ENCODE measurements around the gene PAX5.

PAX5 gene

GRCh38 chr9:37042421-37042820 lies 8.4 kb upstream of the PAX5 start:
- no peak overlapping the region for H3K4me3 ChIP-seq (ENCODE audit: severe bottlenecking)
- TF ChIP-seq CTCF (IDR thresholded peaks at IDR 0.05; ENCODE audit: poor library complexity, severe bottlenecking) = no peak
- H3K27me3 ChIP-seq (ENCODE audit: insufficient read depth, poor library complexity, severe bottlenecking) = peaks cover 84% of the 10 kb centered on the region
- no peaks in the 10 kb centered on the region for H3K9me3 ChIP-seq (ENCODE audit: severe bottlenecking)
- H3K4me1 ChIP-seq (ENCODE audit: insufficient read depth, poor library complexity, severe bottlenecking) = peaks cover under 1% of the 10 kb centered on the region
- no peaks in the 10 kb centered on the region for H3K36me3 ChIP-seq (ENCODE audit: low read depth)
- no peak overlapping the region for H3K27ac ChIP-seq (ENCODE audit: poor library complexity, severe bottlenecking)
- no peak for ATAC-seq (ENCODE audit: low read depth)
- DNase-seq (ENCODE audit: low spot score) = no peak

- H3K27me3 ChIP-seq (ENCODE audit: insufficient read depth, poor library complexity, severe bottlenecking) = peaks cover 86% of the 10 kb centered on the region
- H3K4me1 ChIP-seq (ENCODE audit: insufficient read depth, poor library complexity, severe bottlenecking) = peaks cover 7% of the 10 kb centered on the region
- H3K9me3 ChIP-seq (ENCODE audit: severe bottlenecking) = no peaks in the 10 kb centered on the region
- no peaks in the 10 kb centered on the region for H3K36me3 ChIP-seq (ENCODE audit: low read depth)
- DNase-seq (ENCODE audit: low spot score) (no peak), ATAC-seq (ENCODE audit: low read depth) (no peak)
- H3K27ac ChIP-seq (ENCODE audit: poor library complexity, severe bottlenecking) = no peak overlapping the region
- no peak overlapping the region for H3K4me3 ChIP-seq (ENCODE audit: severe bottlenecking)
- no peak for TF ChIP-seq CTCF (IDR thresholded peaks at IDR 0.05; ENCODE audit: poor library complexity, severe bottlenecking)
Measured at GRCh38 chr9:37040508-37041127, 6.5 kb upstream of the PAX5 start.

- no peaks in the 10 kb centered on the region for H3K9me3 ChIP-seq (ENCODE audit: severe bottlenecking)
- H3K27ac ChIP-seq (ENCODE audit: poor library complexity, severe bottlenecking) = no peak overlapping the region
- no peaks in the 10 kb centered on the region for H3K36me3 ChIP-seq (ENCODE audit: low read depth)
- no peak overlapping the region for H3K4me3 ChIP-seq (ENCODE audit: severe bottlenecking)
- DNase-seq (ENCODE audit: low spot score) = no peak
- no peak for TF ChIP-seq CTCF (IDR thresholded peaks at IDR 0.05; ENCODE audit: poor library complexity, severe bottlenecking)
- ATAC-seq (ENCODE audit: low read depth) = no peak
- peaks cover 90% of the 10 kb centered on the region for H3K27me3 ChIP-seq (ENCODE audit: insufficient read depth, poor library complexity, severe bottlenecking)
- H3K4me1 ChIP-seq (ENCODE audit: insufficient read depth, poor library complexity, severe bottlenecking) = peaks cover 7% of the 10 kb centered on the region
Measured at GRCh38 chr9:37038943-37039464, 4.9 kb upstream of the PAX5 start.

GRCh38 chr9:37038302-37038942 lies 4.4 kb upstream of the PAX5 start:
- peaks cover 92% of the 10 kb centered on the region for H3K27me3 ChIP-seq (ENCODE audit: insufficient read depth, poor library complexity, severe bottlenecking)
- no peak for TF ChIP-seq CTCF (IDR thresholded peaks at IDR 0.05; ENCODE audit: poor library complexity, severe bottlenecking)
- no peak overlapping the region for H3K27ac ChIP-seq (ENCODE audit: poor library complexity, severe bottlenecking)
- H3K9me3 ChIP-seq (ENCODE audit: severe bottlenecking) = no peaks in the 10 kb centered on the region
- no peak for ATAC-seq (ENCODE audit: low read depth)
- DNase-seq (ENCODE audit: low spot score) = no peak
- H3K4me1 ChIP-seq (ENCODE audit: insufficient read depth, poor library complexity, severe bottlenecking) = peaks cover 7% of the 10 kb centered on the region
- H3K4me3 ChIP-seq (ENCODE audit: severe bottlenecking) = no peak overlapping the region
- no peaks in the 10 kb centered on the region for H3K36me3 ChIP-seq (ENCODE audit: low read depth)

Data from RWPE2 (cell line).